T-helper 1 cell treated with Interleukin-12 subunit alpha and Interleukin-12 subunit beta and Interleukin-4 antibody, amounts not matched to agents 30 ng/mL and 1 ng/mL, for 36 hours (primary cell): ENCODE measurements around the gene LRRC25. TPM values are rescaled to one million over a fixed set of nuclear protein-coding genes. Genes with fewer than 3 reads are reported as not detected.
"Not testable (repeated sequence)": the region's sequence is repeated elsewhere in the genome, so short reads cannot be mapped to it uniquely, and the experiment has no call there.

Experiments used
- intact Hi-C: fragments of 100-400 bp; cut with micrococcal nuclease; formaldehyde crosslinking; loops from one replicate; pipeline ENCODE4 v1.15.1; 2024
- total RNA-seq: library from RNA; stranded (reverse); gene quantifications from 2 replicates; pipeline ENCODE4 v1.2.3, GENCODE V29; 2022

Gene LRRC25
- total RNA-seq, 1 donor from 2014 or later, result not detected

DNA sequence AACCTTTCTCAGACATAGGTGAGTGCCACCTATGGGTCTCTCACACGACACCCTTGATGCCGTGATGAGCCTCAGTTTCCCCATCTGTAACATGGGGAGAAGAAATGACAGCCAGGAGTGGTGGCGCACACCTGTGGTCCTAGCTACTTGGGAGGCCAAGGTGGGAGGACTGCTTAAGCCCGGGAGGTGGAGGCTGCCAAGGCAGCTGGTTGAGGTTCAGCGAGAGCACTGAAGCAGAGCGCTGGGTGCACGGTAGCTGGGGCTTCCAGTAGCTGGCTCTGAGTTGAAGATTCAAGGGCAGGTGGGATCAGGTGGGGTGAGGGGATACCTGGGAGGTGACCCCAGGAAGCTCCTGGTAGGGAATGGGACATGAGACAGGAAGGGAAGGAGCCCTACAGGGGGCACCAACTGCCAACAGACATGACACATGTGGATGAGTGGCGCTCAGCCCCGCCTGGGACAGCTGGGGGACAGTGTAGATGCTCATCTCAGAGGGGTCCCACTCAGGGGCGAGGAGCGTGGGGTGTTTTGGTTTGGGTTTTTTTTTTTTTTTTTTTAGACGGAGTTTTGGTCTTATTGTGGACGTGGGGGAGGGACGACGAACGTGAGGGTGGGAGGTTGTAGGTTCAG lies 15.3 kb upstream of the LRRC25 start:
- intact Hi-C loops, result no loop called here

DNA sequence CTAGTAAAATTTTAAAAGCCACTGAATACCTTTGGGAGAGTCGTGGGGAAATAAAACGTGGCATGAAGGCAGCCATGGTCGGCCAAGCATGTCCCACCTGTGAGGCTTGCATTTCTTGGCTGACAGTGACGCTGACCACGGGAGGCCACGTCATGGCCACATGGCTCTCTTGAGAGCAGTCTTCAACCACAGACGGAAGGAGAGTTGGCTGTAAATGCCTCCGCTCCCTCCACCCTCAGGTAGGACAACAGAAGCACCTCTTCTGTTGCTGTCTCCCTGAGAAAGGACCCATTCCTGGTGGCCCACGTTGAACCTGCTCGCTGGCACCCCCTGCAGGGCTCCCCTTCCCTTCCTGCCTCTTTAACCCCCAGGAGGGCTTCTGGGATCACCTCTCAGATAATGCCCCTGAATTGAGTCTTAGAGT lies 10.6 kb upstream of the LRRC25 start:
- intact Hi-C loops, result no loop called here

DNA sequence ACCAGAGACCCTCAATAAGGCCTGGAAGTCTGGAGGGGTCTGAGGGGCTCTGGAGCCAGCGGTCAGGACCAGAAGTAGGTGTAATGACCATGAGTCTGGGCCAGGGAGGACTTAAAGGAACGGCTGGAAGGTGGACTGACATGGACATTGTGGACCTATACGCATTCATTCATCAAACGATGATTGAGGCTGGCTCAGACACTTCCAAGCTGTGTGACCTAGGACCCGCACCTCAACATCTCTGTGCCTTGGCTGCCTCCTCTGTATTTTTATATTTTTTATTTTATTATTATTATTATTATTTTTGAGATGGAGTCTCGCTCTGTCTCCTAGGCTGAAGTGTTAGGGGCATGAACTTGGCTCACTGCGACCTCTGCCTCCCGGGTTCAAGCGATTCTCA lies 9.3 kb upstream of the LRRC25 start:
- intact Hi-C loops, result no loop called here

DNA sequence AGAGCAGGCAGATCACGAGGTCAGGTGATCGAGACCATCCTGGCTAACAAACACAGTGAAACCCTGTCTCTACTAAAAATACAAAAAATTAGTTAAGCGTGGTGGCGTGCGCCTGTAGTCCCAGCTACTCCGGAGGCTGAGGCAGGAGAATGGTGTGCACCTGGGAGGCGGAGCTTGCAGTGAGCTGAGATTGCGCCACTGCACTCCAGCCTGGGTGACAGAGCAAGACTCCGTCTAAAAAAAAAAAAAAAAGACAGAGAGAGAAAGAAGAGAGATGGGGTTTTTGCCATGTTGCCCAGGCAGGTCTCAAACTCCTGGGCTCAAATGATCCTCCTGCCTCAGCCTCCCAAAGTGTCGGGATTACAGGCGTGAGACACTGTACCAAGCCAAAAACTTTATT lies 8.3 kb upstream of the LRRC25 start:
- intact Hi-C loops, result not testable (repeated sequence)

DNA sequence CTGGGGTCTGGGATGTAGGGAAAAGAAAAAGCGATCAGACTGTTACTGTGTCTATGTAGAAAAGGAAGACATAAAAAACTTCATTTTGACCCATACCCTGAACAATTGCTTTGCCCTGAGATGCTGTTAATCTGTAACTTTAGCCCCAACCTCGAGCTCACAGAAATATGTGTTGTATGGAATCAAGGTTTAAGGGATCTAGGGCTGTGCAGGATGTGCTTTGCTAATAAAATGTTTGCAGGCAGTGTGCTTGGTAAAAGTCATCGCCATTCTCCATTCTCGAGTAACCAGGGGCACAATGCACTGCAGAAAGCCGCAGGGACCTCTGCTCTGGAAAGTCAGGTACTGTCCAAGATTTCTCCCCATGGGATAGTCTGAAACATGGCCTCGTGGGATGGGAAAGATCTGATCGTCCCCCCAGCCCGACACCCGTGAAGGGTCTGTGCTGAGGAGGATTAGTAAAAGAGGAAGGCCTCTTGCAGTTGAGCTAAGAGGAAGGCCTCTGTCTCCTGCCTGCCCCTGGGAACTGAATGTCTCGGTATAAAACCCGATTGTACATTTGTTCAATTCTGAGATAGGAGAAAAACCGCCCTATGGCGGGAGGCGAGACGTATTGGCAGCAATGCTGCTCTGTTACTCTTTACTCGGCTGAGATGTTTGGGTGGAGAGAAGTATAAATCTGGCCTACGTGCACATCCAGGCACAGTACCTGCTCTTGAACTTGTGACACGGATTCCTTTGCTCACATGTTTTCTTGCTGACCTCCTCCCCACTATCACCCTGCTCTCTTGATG lies 5.2 kb upstream of the LRRC25 start:
- intact Hi-C loops, result not testable (repeated sequence)

DNA sequence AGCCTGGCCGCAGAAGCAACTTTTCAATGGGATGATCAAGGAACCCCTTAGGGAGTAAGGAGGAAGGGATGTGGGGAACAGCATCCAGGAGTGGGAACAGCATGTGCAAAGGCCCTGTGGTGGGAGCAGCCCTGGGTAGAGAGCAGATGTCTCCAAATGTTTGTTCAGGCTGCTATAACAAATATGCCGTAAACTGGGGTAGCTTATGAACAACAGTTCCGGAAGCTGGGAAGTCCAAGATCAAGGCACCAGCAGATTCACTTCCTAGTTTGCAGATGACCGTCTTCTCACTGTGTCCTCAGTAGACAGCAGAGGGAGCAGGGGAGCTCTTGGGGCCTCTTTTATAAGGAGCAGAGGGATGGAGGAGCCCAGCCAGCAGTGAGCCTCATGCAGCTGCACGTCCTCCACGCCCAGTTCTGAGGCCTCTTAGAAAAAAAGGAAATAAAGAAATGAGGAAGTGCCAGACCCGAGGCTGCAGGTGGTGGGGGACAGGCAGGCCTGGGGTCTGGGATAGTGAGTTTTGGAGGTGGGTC lies 4.2 kb upstream of the LRRC25 start:
- intact Hi-C loops, result no loop called here

DNA sequence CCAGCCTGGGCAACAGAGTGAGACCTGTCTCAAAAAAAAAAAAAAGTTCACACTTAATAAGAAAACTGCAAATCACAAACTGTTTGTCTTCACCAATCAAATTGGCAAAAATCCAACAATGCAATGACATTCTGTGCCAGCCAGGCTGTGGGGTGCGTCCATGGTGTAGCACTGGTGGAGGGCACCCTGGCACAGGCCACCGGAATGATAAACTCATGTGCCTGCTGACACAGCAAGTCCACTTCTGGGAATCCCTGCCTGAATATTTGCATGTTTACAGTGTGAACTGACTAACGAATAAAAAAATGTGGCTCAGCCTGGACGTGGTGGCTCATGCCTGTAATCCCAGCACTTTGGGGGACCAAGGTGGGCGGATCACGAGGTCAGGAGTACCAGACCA lies 1.6 kb upstream of the LRRC25 start:
- intact Hi-C loops, result no loop called here

DNA sequence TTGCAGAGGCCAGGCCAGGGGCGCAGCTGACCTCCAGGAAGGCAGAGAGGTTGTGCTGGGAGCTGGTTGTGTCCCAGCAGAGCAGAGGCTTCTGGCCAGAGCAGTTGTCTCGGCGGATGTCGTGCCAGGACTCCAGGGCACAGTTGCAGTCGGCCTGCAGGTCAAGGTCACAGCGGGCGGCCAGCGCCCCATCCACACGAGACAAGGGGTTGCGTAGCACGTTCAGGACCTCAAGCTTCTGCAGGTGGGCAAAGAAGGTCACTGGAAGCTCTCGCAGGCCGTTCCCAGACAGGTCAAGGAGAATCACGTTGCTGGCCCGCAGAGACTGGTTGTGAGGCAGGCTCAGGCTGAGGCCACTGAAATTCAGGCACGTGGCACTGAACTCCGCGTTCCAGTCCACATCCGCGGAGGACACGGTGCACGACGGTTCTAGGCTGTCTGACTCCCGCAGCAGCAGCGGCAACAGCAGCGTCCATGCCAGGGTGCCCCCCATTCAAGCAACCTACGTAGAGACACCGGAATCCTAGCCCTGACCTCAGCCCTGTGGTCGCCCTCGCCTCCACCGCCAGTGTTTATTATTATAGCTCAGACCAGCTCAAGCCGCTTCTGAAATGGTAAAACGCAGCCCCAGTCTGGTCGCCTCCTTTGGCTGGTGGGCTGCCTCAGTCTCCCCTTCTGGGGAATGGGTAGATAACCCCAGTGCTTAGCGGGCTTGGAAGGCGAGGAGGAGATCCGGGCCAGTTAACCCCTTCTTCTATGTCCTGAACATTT lies 766 bp downstream of the LRRC25 start:
- intact Hi-C loops, result no loop called here

DNA sequence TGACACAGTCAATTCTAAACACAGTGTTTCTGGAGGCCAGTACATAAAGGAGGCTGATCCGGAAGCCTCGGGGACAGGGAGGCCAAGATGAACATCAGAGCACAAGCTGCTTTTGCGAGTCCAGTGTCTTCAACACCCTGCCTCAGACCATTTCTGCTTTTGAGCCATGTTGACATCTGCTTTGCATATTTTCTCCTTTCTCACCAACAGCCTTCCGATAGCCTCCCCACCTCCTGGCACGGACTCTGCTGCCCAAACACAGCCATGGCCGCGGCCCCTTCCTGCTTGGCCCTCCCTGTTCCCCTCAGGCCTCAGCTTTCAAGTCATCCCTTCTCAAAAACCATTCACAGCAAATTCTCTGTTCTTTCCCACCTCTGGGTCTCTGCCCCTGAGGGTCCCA lies 3.6 kb downstream of the LRRC25 start:
- intact Hi-C loops, result no loop called here

DNA sequence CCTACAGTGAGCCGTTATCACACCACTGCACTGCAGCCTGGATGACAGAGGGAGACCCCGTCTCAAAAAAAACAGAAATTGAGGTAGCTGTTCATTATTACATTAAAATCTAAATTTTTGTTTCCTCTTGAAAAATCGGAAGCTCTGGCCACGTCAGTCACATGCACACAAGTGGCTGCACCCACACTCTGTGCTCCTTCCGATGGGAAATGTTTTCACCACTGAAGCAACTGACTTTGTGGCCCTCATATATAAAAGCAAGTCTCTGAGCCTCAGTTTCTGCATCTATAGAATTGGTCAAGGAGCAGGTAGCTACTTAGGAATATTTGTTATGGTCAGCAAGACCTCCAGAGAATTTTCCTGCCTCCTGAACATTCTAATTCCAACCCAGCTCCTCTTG lies 4.5 kb downstream of the LRRC25 start:
- intact Hi-C loops, result no loop called here

DNA sequence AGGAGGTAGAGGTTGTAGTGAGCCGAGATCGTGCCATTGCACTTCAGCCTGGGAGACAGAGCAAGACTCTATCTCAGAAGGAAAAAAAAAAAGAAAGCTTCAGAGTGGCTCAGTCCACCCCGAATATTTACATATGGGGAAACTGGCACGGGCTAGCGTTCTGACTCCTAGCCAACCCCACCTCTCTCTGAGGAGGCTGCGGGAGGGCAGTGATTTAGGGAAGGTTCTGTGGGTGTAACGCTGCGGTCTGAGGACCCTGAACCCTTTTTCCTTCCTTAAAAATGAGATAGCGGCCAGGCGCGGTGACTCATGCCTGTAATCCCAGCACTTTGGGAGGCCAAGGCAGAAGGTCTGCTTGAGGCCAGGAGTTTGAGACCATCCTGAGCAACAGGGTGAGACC lies 5.0 kb downstream of the LRRC25 start:
- intact Hi-C loops, result no loop called here

DNA sequence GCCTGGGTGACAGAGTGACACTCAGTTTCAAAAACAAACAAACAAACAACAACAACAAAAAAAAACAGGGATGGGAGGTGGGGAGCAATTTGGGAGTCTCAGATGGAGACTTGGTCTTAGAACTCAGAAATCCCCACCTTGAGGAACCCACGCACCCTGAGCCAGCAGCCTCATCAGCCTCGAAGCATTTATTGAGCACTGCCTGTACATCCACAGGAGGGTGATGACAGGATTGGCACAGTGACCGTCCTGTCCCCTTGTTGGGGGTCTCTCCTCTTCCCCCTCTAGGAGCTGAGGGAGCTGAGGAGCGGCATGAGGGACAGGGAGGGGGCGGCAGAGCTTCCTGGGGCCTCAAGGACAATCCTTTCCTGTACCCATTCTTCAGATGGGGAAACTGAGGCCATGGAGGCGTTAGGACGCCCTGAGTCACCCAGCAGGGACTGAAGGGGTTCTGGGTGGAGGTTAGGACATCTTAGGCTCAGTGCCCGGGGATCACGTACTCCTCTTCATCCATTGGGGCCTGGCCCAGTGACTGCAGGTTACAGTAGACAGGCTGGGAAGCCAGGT lies 5.8 kb downstream of the LRRC25 start:
- intact Hi-C loops, result no loop called here

DNA sequence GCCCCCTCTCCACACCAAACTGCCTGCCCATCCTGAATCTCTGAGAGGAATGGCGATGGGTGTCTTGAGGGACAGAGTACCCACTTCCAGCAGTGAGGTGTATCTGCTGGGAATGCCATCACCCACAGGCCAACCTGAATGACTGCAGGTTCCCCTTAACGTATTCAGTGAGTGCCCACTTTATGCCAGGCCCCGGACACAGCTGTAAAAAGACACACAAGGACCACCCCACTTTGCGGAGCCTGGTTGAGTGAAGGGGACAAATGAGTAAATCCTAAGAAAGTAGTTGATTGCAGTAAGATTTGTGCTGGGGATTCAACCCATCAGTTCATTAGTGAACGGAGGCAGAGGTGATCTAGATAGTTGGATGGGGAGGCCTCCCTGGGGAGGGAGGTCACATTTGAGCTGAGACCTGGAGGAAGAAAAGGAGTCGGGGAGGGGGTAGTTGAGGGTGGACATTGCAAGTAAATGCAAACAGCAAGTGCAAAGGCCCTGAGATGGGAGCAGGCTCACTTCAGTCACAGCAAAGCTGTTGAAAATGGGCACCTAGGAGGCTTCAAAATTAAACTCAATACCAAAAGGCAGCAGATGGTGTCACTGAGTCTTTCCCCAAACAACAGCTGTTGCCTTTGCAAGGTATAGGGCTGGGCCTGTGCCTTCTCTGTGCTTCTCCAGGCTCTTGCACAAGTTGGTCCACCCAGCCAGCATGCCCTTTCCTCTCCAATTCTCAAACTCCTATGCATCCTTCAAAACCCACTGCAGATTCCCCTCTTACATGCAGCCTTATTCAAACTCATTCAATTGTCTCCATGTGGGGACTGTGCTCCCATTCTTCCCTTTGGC lies 7.1 kb downstream of the LRRC25 start:
- intact Hi-C loops, result no loop called here

DNA sequence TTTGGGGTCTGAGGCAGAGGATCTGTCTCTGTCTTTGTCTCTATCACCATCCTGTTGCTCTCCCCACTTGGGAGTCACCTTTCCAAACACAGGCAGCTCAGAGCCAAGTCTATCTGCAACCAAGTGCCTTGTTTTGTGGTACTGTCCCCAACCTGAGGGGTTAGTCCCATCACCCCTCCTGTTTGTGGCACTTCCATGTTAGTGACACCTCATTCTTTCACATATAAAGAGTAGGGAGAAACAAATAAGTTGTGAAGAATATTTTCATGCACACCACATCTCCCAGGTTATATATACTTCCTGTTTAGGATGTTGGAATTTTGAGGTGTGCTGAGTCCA lies 7.7 kb downstream of the LRRC25 start:
- intact Hi-C loops, result loop anchor here (5.0 kb wide), 2 partner anchors 38 to 197 kb away; partner anchors contain the start of gene MPV17L2

DNA sequence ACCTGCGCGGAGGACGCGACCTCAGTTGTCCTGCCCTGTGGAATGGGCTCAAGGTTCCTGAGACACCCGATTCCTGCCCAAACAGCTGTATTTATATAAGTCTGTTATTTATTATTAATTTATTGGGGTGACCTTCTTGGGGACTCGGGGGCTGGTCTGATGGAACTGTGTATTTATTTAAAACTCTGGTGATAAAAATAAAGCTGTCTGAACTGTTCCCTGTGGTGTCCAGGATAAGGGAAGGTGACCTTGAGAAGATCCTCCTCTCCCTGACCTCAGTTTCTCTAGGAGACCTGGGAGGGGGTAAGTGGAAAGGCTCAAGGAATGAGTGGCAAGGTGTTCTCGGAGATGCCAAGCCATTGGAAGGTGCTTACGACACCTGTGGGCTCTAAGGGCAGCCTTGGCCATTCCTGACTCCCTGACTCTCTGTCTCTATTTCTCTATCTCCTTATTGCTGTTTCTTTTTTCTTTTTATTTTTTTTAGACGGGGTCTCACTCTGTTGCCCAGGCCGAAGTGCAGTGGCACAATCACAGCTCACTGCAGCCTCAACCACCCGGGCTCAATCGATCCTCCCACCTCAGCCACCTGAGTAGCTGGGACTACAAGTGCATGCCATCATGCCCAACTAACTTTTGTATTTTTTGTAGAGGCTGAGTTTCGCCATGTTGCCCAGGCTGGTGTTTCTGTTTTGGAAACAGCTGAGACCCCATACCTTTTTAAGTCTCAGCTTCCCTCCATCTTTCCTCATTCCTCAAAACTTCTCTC lies 8.3 kb downstream of the LRRC25 start:
- intact Hi-C loops, result loop anchor here (1.0 to 5.0 kb wide), 3 partner anchors 21 to 197 kb away; partner anchors contain the start of gene MPV17L2

DNA sequence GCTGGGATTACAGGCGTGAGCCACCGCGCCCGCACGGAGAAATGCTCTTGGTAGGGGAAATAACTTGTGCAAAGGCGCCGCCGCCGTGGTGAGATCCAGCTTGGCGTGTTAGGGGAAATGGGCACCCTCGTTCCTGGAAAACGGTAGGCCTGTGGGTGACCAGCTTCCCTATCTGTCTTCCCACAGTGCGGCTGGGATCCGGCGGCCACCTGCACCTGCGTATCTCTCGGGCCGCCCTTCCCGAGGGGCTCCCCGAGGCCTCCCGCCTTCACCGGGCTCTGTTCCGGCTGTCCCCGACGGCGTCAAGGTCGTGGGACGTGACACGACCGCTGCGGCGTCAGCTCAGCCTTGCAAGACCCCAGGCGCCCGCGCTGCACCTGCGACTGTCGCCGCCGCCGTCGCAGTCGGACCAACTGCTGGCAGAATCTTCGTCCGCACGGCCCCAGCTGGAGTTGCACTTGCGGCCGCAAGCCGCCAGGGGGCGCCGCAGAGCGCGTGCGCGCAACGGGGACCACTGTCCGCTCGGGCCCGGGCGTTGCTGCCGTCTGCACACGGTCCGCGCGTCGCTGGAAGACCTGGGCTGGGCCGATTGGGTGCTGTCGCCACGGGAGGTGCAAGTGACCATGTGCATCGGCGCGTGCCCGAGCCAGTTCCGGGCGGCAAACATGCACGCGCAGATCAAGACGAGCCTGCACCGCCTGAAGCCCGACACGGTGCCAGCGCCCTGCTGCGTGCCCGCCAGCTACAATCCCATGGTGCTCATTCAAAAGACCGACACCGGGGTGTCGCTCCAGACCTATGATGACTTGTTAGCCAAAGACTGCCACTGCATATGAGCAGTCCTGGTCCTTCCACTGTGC lies 9.1 kb downstream of the LRRC25 start:
- intact Hi-C loops, result loop anchor here (1.0 to 5.0 kb wide), 3 partner anchors 22 to 196 kb away; partner anchors contain the start of gene MPV17L2

DNA sequence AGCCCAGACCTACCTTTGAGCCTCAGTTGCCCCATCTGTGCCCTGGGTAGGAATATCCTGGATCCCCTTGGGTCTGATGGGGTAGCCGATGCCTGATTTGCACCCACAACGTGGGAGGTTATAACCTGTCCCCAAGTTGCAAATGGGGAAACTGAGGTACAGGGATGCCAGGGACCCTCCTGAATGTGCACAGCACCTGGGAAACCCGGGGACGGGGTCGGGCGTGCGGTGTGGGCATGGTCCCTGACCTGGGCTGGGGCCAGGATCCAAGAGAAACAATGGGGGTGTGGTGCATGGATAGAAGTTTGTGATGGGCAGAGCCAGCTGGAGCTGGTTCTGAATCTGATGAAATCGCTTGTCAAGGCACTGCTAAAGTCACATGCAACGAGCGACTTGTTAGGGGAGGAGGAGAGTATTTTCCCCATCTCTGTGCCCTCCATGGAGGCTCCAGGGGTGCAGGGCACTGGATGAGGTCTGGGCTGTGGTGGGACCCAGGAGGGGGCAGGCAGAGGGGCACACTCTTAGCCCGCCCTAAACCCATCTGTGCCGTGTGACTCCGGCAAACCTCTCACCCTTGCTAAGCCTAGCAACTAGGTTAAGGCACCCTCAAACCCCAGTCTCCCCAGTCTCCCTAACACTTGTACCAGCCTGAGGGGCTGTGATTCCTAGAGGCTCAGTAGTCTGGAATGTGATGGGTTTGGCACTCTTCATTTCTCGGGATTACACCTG lies 10.7 kb downstream of the LRRC25 start:
- intact Hi-C loops, result loop anchor here (5.0 kb wide), 2 partner anchors 41 to 194 kb away; partner anchors contain the start of gene MPV17L2
